Large intestine (tissue), 3 donors: Measurements from ENCODE around the gene H2AZ2. TPM values are rescaled to one million over a fixed set of nuclear protein-coding genes. Genes with fewer than 3 reads are reported as not detected.
"Not testable (repeated sequence)": the region's sequence is repeated elsewhere in the genome, so short reads cannot be mapped to it uniquely, and the experiment has no call there.

Source experiments
- DNase-seq, 2 donors: peaks; one replicate each; pipeline versions ENCODE4 v3.0.0 to v3.0.0-alpha.2; 2013
- H3K27ac ChIP-seq: one replicate; pipeline ENCODE4 v1.5.1; 2013; ENCODE audit warnings: low read length
- H3K27me3 ChIP-seq: 2 replicates; pipeline ENCODE4 v1.6.1; 2013; ENCODE audit warnings: low read length; ENCODE audit not compliant: control insufficient read depth, insufficient read depth
- H3K36me3 ChIP-seq: 2 replicates; pipeline ENCODE4 v1.6.1; 2013; ENCODE audit warnings: low read length; ENCODE audit not compliant: control insufficient read depth, insufficient read depth
- H3K4me1 ChIP-seq: one replicate; pipeline ENCODE4 v1.6.1; 2013; ENCODE audit warnings: low read length; ENCODE audit not compliant: control insufficient read depth, insufficient read depth
- H3K4me3 ChIP-seq: one replicate; pipeline ENCODE4 v1.5.1; 2013; ENCODE audit warnings: low read length
- H3K9me3 ChIP-seq: one replicate; pipeline ENCODE4 v1.6.1; 2013; ENCODE audit warnings: mild to moderate bottlenecking, low read depth, low read length, moderate library complexity; ENCODE audit not compliant: control insufficient read depth
- WGBS: methylation state at CpG from one replicate; pipeline ENCODE4 v1.1.5; 2013; ENCODE audit warnings: low lambda C conversion rate; ENCODE audit not compliant: insufficient coverage; 5-methylcytosine and 5-hydroxymethylcytosine counted together
- polyA plus RNA-seq: library from polyadenylated mRNA; unstranded; fragments of 120-200 nt; gene quantifications from one replicate; pipeline ENCODE4 v1.2.1, GENCODE V29; 2013

The H2AZ2 gene
- polyA plus RNA-seq, 1 donor = 161 TPM

DNA sequence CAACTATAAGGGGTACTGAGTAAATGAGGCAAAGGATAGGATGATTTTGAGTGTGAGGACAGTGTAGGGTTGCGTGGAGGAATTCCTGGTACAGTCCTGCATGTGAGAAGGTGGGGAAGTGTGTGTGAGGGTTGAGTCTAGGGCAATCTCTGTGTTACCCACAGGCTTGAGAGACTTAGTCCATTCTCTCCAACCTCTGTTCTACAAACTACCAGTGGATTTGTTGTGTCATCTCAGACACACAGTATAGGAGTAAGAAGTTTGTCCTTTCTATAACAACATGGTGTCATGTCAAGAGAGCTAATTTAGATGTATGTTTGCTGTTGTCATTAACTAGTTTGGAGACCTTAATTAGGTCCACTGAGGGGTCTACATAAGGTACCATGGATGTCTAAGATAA lies 24.9 kb upstream of the H2AZ2 start:
- Histone ChIP-seq H3K27me3 (no peaks in the 10 kb centered on the region), H3K27ac (no peak overlapping the region), H3K9me3 (peaks cover 20% of the 10 kb centered on the region), H3K36me3 (peaks cover 2% of the 10 kb centered on the region), H3K4me1 (no peaks in the 10 kb centered on the region), H3K4me3 (no peak overlapping the region)
- WGBS = 100% methylated on average over 1 of the region's 1 CpG
- DNase-seq = no peak

DNA sequence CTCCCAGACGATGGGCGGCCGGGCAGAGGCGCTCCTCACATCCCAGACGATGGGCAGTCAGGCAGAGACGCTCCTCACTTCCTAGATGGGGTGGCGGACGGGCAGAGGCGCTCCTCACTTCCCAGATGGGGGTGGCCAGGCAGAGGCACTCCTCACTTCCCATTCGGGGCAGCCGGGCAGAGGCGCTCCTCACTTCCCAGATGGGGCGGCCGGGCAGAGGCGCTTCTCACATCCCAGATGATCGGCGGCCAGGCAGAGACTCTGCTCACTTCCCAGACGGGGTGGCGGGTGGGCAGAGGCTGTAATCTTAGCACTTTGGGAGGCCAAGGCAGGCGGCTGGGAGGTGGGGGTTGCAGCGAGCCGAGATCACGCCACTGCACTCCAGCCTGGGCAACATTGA lies 24.0 kb upstream of the H2AZ2 start:
- H3K27ac ChIP-seq, DNase-seq, H3K4me3 ChIP-seq, H3K36me3 ChIP-seq, H3K27me3 ChIP-seq, H3K4me1 ChIP-seq: not testable (repeated sequence)
- no CpG with 5 or more reads among the region's 23 CpGs for WGBS
- H3K9me3 ChIP-seq = peaks cover 20% of the 10 kb centered on the region

DNA sequence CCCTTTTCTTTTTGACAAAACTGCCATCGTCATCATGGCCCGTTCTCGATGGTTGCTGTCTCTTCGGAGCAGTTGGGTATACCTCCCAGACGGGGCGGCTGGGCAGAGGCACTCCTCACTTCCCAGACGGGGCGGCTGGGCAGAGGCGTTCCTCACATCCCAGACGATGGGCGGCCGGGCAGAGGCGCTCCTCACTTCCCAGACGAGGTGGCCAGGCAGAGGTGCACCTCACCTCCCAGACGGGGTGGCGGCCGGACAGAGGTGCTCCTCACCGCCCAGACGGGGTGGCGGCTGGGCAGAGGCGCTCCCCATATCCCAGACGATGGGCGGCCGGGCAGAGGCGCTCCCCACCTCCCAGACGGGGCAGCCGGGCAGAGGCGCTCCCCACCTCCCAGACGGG lies 22.9 kb upstream of the H2AZ2 start:
- not testable (repeated sequence) for H3K36me3 ChIP-seq, DNase-seq, H3K4me3 ChIP-seq, H3K4me1 ChIP-seq, H3K27ac ChIP-seq, H3K27me3 ChIP-seq
- no CpG with 5 or more reads among the region's 29 CpGs for WGBS
- H3K9me3 ChIP-seq = peaks cover 20% of the 10 kb centered on the region

DNA sequence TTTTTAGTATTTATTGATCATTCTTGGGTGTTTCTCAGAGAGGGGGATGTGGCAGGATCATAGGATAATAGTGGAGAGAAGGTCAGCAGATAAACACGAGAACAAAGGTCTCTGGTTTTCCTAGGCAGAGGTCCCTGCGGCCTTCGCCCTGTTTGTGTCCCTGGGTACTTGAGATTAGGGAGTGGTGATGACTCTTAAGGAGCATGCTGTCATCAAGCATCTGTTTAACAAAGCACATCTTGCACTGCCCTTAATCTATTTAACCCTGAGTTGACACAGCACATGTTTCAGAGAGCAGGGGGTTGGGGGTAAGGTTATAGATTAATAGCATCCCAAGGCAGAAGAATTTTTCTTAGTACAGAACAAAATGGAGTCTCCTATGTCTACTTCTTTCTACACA lies 22.4 kb upstream of the H2AZ2 start:
- DNase-seq, H3K36me3 ChIP-seq, H3K4me1 ChIP-seq, H3K27me3 ChIP-seq, H3K4me3 ChIP-seq, H3K27ac ChIP-seq: not testable (repeated sequence)
- peaks cover 20% of the 10 kb centered on the region for H3K9me3 ChIP-seq
- WGBS = no CpG with 5 or more reads among the region's 3 CpGs

DNA sequence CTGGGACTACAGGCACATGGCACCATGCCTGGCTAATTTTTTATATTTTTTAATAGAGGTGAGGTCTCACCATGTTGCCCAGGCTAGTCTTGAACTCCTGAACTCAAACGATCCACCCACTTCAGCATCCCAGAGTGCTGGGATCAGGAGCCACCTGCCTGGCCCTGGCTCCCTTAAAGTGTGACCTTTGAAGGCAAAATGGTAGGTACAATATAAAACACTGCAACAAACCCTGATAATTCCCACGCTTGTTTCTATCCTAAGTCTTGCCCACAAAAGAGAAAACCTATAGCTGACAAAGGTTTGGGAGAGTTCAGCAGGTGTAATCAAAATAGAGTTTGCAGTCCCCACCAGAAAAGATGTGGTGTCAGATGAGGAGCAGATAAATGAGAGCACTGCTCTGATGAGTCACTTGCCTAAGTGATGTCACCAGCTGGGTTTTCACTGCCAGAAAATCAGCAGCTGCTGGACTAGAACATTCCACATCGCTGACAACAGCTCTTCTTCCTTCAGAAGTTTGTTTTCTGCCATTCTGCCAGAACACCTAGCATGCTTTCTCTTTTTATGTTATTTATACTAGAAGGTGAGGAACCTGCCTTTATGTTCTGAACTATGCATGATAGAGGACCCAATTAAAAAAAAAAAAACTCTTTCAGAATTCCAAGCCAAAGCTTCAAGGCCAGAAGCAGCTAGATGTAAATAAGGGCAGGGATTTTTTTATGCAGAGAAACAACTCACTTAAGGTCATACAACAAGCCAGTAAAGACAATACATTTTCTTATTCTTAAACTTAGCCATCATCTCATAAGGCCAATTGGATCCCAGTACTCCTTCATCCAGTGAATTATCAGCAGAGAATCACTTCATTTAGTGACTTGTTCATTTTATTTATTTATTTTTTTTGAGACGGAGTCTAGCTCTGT lies 19.4 kb upstream of the H2AZ2 start:
- H3K36me3 ChIP-seq = no peaks in the 10 kb centered on the region
- no peaks in the 10 kb centered on the region for H3K27me3 ChIP-seq
- 80% methylated on average over 1 of the region's 4 CpGs for WGBS
- no peak for DNase-seq
- H3K4me1 ChIP-seq = no peaks in the 10 kb centered on the region
- H3K9me3 ChIP-seq = peaks cover 18% of the 10 kb centered on the region
- no peak overlapping the region for H3K4me3 ChIP-seq
- H3K27ac ChIP-seq = no peak overlapping the region

DNA sequence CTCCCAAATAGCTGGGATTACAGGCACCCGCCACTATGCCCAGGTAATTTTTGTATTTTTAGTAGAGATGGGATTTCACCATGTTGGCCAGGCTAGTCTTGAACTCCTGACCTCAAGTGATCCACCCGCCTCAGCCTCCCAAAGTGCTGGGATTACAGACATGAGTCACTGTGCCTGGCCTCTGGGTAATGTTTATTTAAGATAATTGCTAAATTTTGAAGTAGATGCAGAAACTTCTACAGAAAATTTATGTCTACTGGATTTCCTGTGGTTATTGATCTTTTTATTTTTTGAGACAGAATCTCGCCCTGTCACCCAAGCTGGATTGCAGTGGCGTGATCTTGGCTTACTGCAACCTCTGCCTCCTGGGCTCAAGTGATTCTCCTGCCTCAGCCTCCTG lies 14.1 kb upstream of the H2AZ2 start:
- H3K27me3 ChIP-seq, H3K27ac ChIP-seq, H3K36me3 ChIP-seq, DNase-seq, H3K4me3 ChIP-seq, H3K9me3 ChIP-seq, H3K4me1 ChIP-seq: not testable (repeated sequence)
- no CpG with 5 or more reads among the region's 4 CpGs for WGBS

DNA sequence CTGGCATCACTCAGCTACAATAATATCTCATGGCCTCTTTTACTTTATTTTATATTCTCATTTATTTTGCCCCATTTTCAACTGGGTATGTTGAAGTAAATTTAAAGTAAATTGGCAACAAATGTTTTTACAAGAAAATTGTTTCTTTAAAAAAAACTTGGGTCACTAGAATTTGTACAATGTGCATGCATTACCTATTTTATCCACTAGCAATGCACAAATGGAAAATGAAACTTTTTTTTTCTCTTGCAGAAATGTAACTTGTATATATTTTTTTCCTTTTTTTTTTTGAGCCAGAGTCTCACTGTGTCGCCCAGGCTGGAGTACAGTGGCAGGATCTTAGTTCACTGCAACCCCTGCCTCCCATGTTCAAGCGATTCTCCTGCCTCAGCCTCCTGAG lies 10.3 kb upstream of the H2AZ2 start:
- DNase-seq = no peak
- H3K27ac ChIP-seq = no peak overlapping the region
- H3K9me3 ChIP-seq = no peaks in the 10 kb centered on the region
- H3K27me3 ChIP-seq = no peaks in the 10 kb centered on the region
- no peaks in the 10 kb centered on the region for H3K4me1 ChIP-seq
- no peaks in the 10 kb centered on the region for H3K36me3 ChIP-seq
- H3K4me3 ChIP-seq = no peak overlapping the region
- WGBS = no CpG with 5 or more reads among the region's 2 CpGs

DNA sequence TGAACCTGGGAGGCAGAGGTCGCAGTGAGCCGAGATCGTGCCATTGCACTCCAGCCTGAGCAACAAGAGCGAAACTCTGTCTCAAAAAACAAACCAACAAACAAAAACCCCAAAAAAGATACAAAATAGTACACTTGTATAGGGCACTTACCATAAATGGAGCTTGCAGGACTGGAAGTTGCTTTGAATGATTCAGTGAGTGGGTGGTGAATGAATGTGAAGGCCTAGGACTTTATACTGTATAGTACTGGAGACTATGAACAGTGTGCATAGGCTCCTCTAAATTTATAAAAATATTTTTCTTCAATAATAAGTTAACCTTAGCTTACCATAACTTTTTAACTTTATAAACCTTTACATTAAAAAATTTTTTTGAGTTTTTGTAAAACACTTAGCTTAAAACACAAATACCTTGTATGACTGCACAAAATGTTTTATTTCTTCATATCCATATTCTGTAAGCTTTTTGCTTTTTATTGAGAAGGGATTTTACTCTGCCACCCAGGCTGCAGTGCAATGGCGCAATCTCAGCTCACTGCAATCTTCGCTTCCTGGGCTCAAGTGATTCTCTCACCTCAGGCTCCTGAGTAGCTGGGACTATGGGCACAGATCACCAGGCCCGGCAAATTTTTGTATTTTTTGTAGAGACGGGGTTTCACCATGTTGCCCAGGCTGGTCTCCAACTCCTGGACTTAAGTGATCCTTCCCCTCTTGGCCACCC lies 6.9 kb upstream of the H2AZ2 start:
- WGBS = 100% methylated on average over 1 of the region's 8 CpGs
- no peaks in the 10 kb centered on the region for H3K36me3 ChIP-seq

DNA sequence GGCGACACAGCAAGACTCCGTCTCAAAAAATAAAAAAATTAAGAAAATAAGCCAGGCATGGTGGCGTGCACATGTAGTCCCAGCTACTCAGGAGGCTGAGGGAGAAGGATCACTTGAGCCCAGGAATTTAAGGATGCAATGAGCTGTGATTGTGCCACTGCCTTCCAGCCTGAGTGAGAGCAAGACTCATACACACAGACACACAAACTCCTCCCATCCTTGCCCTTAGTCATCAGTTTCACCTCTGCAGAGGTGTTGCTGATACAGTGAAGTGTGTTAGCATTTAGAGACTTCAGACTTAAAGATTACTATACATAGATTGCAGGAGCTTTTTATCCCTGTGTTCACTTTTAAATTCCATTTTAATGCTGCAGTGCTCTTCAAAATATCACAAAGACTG lies 5.5 kb upstream of the H2AZ2 start:
- DNase-seq = no peak

More for the DNA sequence above, 6.9 kb upstream of the H2AZ2 start:
- no peaks in the 10 kb centered on the region for H3K9me3 ChIP-seq
- H3K27ac ChIP-seq = no peak overlapping the region
- no peaks in the 10 kb centered on the region for H3K27me3 ChIP-seq
- no peak for DNase-seq
- H3K4me3 ChIP-seq = no peak overlapping the region
- no peaks in the 10 kb centered on the region for H3K4me1 ChIP-seq

DNA sequence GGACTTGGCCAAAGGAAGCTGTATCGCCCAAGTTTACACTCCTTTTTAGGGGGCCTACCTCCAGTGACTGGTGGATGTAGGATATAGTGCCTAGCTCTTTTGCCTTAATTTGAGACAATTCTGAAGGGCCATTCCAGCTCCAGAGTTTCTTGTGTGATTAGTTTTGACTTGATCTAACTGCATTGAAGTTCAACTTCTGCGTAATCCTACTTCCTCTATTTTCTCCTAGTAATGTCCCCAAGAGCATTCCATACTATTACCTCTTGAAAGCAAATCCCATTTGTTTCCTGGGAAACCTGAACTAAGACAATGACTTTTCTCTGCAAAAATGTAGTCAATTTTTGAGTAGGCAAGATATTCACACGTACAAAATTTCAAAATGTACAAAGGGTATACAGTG lies 4.7 kb upstream of the H2AZ2 start:
- no peaks in the 10 kb centered on the region for H3K4me1 ChIP-seq
- no peaks in the 10 kb centered on the region for H3K9me3 ChIP-seq
- no peak overlapping the region for H3K27ac ChIP-seq
- no peak overlapping the region for H3K4me3 ChIP-seq
- H3K36me3 ChIP-seq = no peaks in the 10 kb centered on the region
- no peak for DNase-seq
- WGBS = no CpG with 5 or more reads among the region's 3 CpGs
- H3K27me3 ChIP-seq = no peaks in the 10 kb centered on the region

More for the DNA sequence above, 5.5 kb upstream of the H2AZ2 start:
- no peaks in the 10 kb centered on the region for H3K9me3 ChIP-seq
- no CpG with 5 or more reads among the region's 3 CpGs for WGBS
- H3K36me3 ChIP-seq = no peaks in the 10 kb centered on the region
- H3K4me3 ChIP-seq = no peak overlapping the region
- H3K4me1 ChIP-seq = no peaks in the 10 kb centered on the region
- no peak overlapping the region for H3K27ac ChIP-seq
- no peaks in the 10 kb centered on the region for H3K27me3 ChIP-seq
